Neural crest cell (in vitro differentiated cells): ENCODE results near the gene TMEM115. TPM values are rescaled to one million over a fixed set of nuclear protein-coding genes. Genes with fewer than 3 reads are reported as not detected.

Source experiments
- DNase-seq: peaks from one replicate; pipeline ENCODE4 v3.0.0; 2021; ENCODE audit warnings: low read depth, mixed read lengths, low spot score
- H3K27ac Mint-ChIP-seq: one replicate; pipeline ENCODE4 v1.8.0; 2021; ENCODE audit warnings: mild to moderate bottlenecking, mixed read lengths; ENCODE audit not compliant: unreplicated experiment
- H3K27me3 Mint-ChIP-seq: 2 replicates; pipeline ENCODE4 v1.8.0; 2021; ENCODE audit warnings: low read depth, mild to moderate bottlenecking, mixed read lengths
- H3K36me3 Mint-ChIP-seq: 2 replicates; pipeline ENCODE4 v1.8.0; 2021; ENCODE audit warnings: low read depth, mild to moderate bottlenecking, mixed read lengths
- H3K4me1 Mint-ChIP-seq: 2 replicates; pipeline ENCODE4 v1.8.0; 2021; ENCODE audit warnings: mixed read lengths
- H3K4me3 Mint-ChIP-seq: one replicate; pipeline ENCODE4 v1.8.0; 2021; ENCODE audit warnings: mild to moderate bottlenecking, mixed read lengths
- H3K9me3 Mint-ChIP-seq: 2 replicates; pipeline ENCODE4 v1.8.0; 2021; ENCODE audit warnings: mixed read lengths
- CTCF ChIP-seq: fragments of 200-600 bp; sonication (generic); conservative IDR thresholded peaks from 2 replicates; pipeline ENCODE4 v1.5.0; 2021; ENCODE audit warnings: antibody characterized with exemption, mild to moderate bottlenecking
- total RNA-seq: library from RNA; stranded (reverse); gene quantifications from 2 replicates; pipeline ENCODE4 v1.2.1, GENCODE V29; 2021

The TMEM115 gene
- total RNA-seq, 1 donor from 2014 or later, result 37.8 TPM

GRCh38 chr3:50375258-50375931 lies 16.1 kb upstream of the TMEM115 start:
- no peak overlapping the region for H3K27ac Mint-ChIP-seq
- H3K9me3 Mint-ChIP-seq, result no peaks in the 10 kb centered on the region
- H3K4me3 Mint-ChIP-seq, result no peak overlapping the region
- no peaks in the 10 kb centered on the region for H3K36me3 Mint-ChIP-seq
- TF ChIP-seq CTCF, result peak; percentile 21
- H3K4me1 Mint-ChIP-seq, result peaks cover 25% of the 10 kb centered on the region
- DNase-seq, result no peak
- H3K27me3 Mint-ChIP-seq, result no peaks in the 10 kb centered on the region

- Mint-ChIP-seq H3K27ac (no peak overlapping the region), H3K4me1 (peaks cover 25% of the 10 kb centered on the region), H3K9me3 (no peaks in the 10 kb centered on the region), H3K27me3 (no peaks in the 10 kb centered on the region), H3K4me3 (no peak overlapping the region), H3K36me3 (no peaks in the 10 kb centered on the region)
- no peak for TF ChIP-seq CTCF
- no peak for DNase-seq
Observed at GRCh38 chr3:50374363-50375257, 15.3 kb upstream of the TMEM115 start.

- no peaks in the 10 kb centered on the region for H3K27me3 Mint-ChIP-seq
- no peak overlapping the region for H3K4me3 Mint-ChIP-seq
- DNase-seq, result no peak
- no peaks in the 10 kb centered on the region for H3K36me3 Mint-ChIP-seq
- no peak overlapping the region for H3K27ac Mint-ChIP-seq
- peaks cover 25% of the 10 kb centered on the region for H3K4me1 Mint-ChIP-seq
- no peak for TF ChIP-seq CTCF
- H3K9me3 Mint-ChIP-seq, result no peaks in the 10 kb centered on the region
Observed at GRCh38 chr3:50373146-50374051, 14.1 kb upstream of the TMEM115 start.

GRCh38 chr3:50372349-50372748 lies 13.0 kb upstream of the TMEM115 start:
- Mint-ChIP-seq H3K36me3 (no peaks in the 10 kb centered on the region), H3K27me3 (no peaks in the 10 kb centered on the region), H3K9me3 (no peaks in the 10 kb centered on the region), H3K4me3 (no peak overlapping the region), H3K27ac (peak overlapping the region; percentile 93), H3K4me1 (peaks cover 25% of the 10 kb centered on the region)
- TF ChIP-seq CTCF, result no peak
- no peak for DNase-seq

GRCh38 chr3:50371133-50371685 lies 11.9 kb upstream of the TMEM115 start:
- H3K4me3 Mint-ChIP-seq, result no peak overlapping the region
- no peaks in the 10 kb centered on the region for H3K9me3 Mint-ChIP-seq
- H3K27ac Mint-ChIP-seq, result peak overlapping the region; percentile 5
- no peak for TF ChIP-seq CTCF
- no peaks in the 10 kb centered on the region for H3K36me3 Mint-ChIP-seq
- no peaks in the 10 kb centered on the region for H3K27me3 Mint-ChIP-seq
- H3K4me1 Mint-ChIP-seq, result peaks cover 25% of the 10 kb centered on the region
- DNase-seq, result no peak
